IPS-18c (cell line): ENCODE results near the gene SREBF2.

Experiments used
- H3K4me3 ChIP-seq: 2 replicates; pipeline ENCODE4 v1.7.0; 2013; ENCODE audit warnings: low read depth, mild to moderate bottlenecking, low read length, moderate library complexity; ENCODE audit not compliant: insufficient read depth
- H3K9me3 ChIP-seq: one replicate; pipeline ENCODE4 v1.6.1; 2013; ENCODE audit warnings: mild to moderate bottlenecking, low read length, moderate library complexity; ENCODE audit not compliant: control insufficient read depth, insufficient read depth

The SREBF2 gene

GRCh38 chr22:41919357-41920224, 86.7 kb downstream of the SREBF2 start:
- Histone ChIP-seq H3K9me3 (no peaks in the 10 kb centered on the region), H3K4me3 (peak overlapping the region; percentile 57)

GRCh38 chr22:41920271-41920976, 87.5 kb downstream of the SREBF2 start:
- Histone ChIP-seq H3K9me3 (no peaks in the 10 kb centered on the region), H3K4me3 (peak overlapping the region; percentile 51)

- Histone ChIP-seq H3K4me3 (no peak overlapping the region), H3K9me3 (no peaks in the 10 kb centered on the region)
Measured at GRCh38 chr22:41922328-41922727, 89.4 kb downstream of the SREBF2 start.

- H3K4me3 ChIP-seq = no peak overlapping the region
- H3K9me3 ChIP-seq = no peaks in the 10 kb centered on the region
Measured at GRCh38 chr22:41922940-41923594, 90.2 kb downstream of the SREBF2 start.

GRCh38 chr22:41923595-41924276, 90.8 kb downstream of the SREBF2 start:
- Histone ChIP-seq H3K9me3 (no peaks in the 10 kb centered on the region), H3K4me3 (no peak overlapping the region)

- H3K4me3 ChIP-seq = peak overlapping the region; percentile 38; the same call in 1 of the 2 replicates
- no peaks in the 10 kb centered on the region for H3K9me3 ChIP-seq
Measured at GRCh38 chr22:41925783-41926460, 93.0 kb downstream of the SREBF2 start.

GRCh38 chr22:41927813-41928212, 94.9 kb downstream of the SREBF2 start:
- no peaks in the 10 kb centered on the region for H3K9me3 ChIP-seq
- H3K4me3 ChIP-seq = no peak overlapping the region

GRCh38 chr22:41928593-41929417, 95.9 kb downstream of the SREBF2 start:
- no peaks in the 10 kb centered on the region for H3K9me3 ChIP-seq

GRCh38 chr22:41929418-41929810, 96.5 kb downstream of the SREBF2 start:
- Histone ChIP-seq H3K9me3 (no peaks in the 10 kb centered on the region), H3K4me3 (no peak overlapping the region)

More at GRCh38 chr22:41928593-41929417, 95.9 kb downstream of the SREBF2 start:
- H3K4me3 ChIP-seq = no peak overlapping the region

GRCh38 chr22:41931701-41932269, 98.9 kb downstream of the SREBF2 start:
- no peak overlapping the region for H3K4me3 ChIP-seq
- H3K9me3 ChIP-seq = no peaks in the 10 kb centered on the region

GRCh38 chr22:41932353-41932752, 99.4 kb downstream of the SREBF2 start:
- no peak overlapping the region for H3K4me3 ChIP-seq
- no peaks in the 10 kb centered on the region for H3K9me3 ChIP-seq

- no peak overlapping the region for H3K4me3 ChIP-seq
- H3K9me3 ChIP-seq = no peaks in the 10 kb centered on the region
Measured at GRCh38 chr22:41933411-41934177, 100.7 kb downstream of the SREBF2 start.

- no peaks in the 10 kb centered on the region for H3K9me3 ChIP-seq
- H3K4me3 ChIP-seq = no peak overlapping the region
Measured at GRCh38 chr22:41934284-41935014, 101.5 kb downstream of the SREBF2 start.

- no peak overlapping the region for H3K4me3 ChIP-seq
Measured at GRCh38 chr22:41935015-41935351, 102.1 kb downstream of the SREBF2 start.

GRCh38 chr22:41935509-41935908, 102.6 kb downstream of the SREBF2 start:
- no peaks in the 10 kb centered on the region for H3K9me3 ChIP-seq
- H3K4me3 ChIP-seq = no peak overlapping the region

More at GRCh38 chr22:41935015-41935351, 102.1 kb downstream of the SREBF2 start:
- H3K9me3 ChIP-seq = no peaks in the 10 kb centered on the region
